IMR-90 (cell line): Measurements from ENCODE around the gene NKX6-1. TPM values are rescaled to one million over a fixed set of nuclear protein-coding genes. Genes with fewer than 3 reads are reported as not detected.

ENCODE experiments used
- ATAC-seq: fragments of 200-7000 bp; cut with Tn5 transposase; 2 replicates; pipeline ENCODE4 v1.9.1; 2020; ENCODE audit warnings: low read depth, mild to moderate bottlenecking, moderate library complexity
- BruUV-seq: library from RNA; stranded (reverse); fragments of 400-500 nt; replicated peaks from 2 replicates; lab custom pipeline; 2021; lab: Mats Ljungman, UMichigan
- CTCF ChIA-PET: fragments of 300-600 bp; formaldehyde crosslinking; extraction: SDS; loops from one replicate; lab custom pipeline; 2021; ENCODE audit warnings: antibody characterized with exemption; lab: Yijun Ruan, JAX
- POLR2A ChIA-PET: fragments of 300-600 bp; sonication (Branson Sonifier 250); formaldehyde crosslinking; loops from one replicate; lab custom pipeline; 2022; ENCODE audit warnings: antibody characterized with exemption; ENCODE audit not compliant: unreplicated experiment; lab: Charles Lee
- DNase-seq: peaks from one replicate; pipeline ENCODE4 v3.0.0; 2013
- H2AFZ ChIP-seq: replicated peaks from 2 replicates; pipeline ENCODE3; 2013; ENCODE audit warnings: low read length, mild to moderate bottlenecking; ENCODE audit not compliant: poor library complexity
- H2AK5ac ChIP-seq: 2 replicates; pipeline ENCODE4 v1.6.1; 2013; ENCODE audit warnings: low read depth, low read length, inconsistent platforms
- H2AK9ac ChIP-seq: replicated peaks from 2 replicates; pipeline ENCODE3; 2013; ENCODE audit warnings: mild to moderate bottlenecking, low read depth, low read length, moderate library complexity; ENCODE audit not compliant: poor library complexity
- H2BK120ac ChIP-seq: 2 replicates; pipeline ENCODE4 v1.6.1; 2013; ENCODE audit warnings: low read depth, low read length, inconsistent platforms
- H2BK15ac ChIP-seq: 3 replicates; pipeline ENCODE4 v1.6.1; 2013; ENCODE audit warnings: low read depth, low read length, inconsistent platforms
- H2BK20ac ChIP-seq: 2 replicates; pipeline ENCODE4 v1.6.1; 2013; ENCODE audit warnings: low read depth, mild to moderate bottlenecking, inconsistent platforms, low read length, moderate library complexity
- H2BK5ac ChIP-seq: 2 replicates; pipeline ENCODE4 v1.6.1; 2013; ENCODE audit warnings: mild to moderate bottlenecking, low read depth, low read length, inconsistent platforms; ENCODE audit not compliant: poor library complexity, severe bottlenecking
- H3K14ac ChIP-seq: replicated peaks from 2 replicates; pipeline ENCODE4 v1.6.1; 2013; ENCODE audit warnings: low read depth, low read length, inconsistent platforms
- H3K18ac ChIP-seq: 2 replicates; pipeline ENCODE4 v1.6.1; 2013; ENCODE audit warnings: low read depth, low read length, control low read depth
- H3K23ac ChIP-seq: 2 replicates; pipeline ENCODE4 v1.6.1; 2013; ENCODE audit warnings: low read depth, low read length, inconsistent platforms
- H3K27ac ChIP-seq: 2 replicates; pipeline ENCODE4 v1.5.1; 2013; ENCODE audit warnings: mild to moderate bottlenecking, control low read depth, low read length; ENCODE audit not compliant: insufficient read depth
- H3K27me3 ChIP-seq: 2 replicates; pipeline ENCODE4 v1.6.1; 2013; ENCODE audit warnings: low read length; ENCODE audit not compliant: control insufficient read depth, insufficient read depth
- H3K36me3 ChIP-seq: 2 replicates; pipeline ENCODE4 v1.6.1; 2013; ENCODE audit warnings: low read length, mixed read lengths; ENCODE audit not compliant: control insufficient read depth, insufficient read depth
- H3K4ac ChIP-seq: 2 replicates; pipeline ENCODE4 v1.6.1; 2013; ENCODE audit warnings: low read depth, low read length, inconsistent platforms
- H3K4me1 ChIP-seq: 2 replicates; pipeline ENCODE4 v1.6.1; 2013; ENCODE audit warnings: low read length, mixed read lengths; ENCODE audit not compliant: control insufficient read depth, insufficient read depth
- H3K4me2 ChIP-seq: 2 replicates; pipeline ENCODE4 v1.6.1; 2013; ENCODE audit warnings: low read depth, mild to moderate bottlenecking, control low read depth, low read length, moderate library complexity
- H3K4me3 ChIP-seq: 2 replicates; pipeline ENCODE4 v1.5.1; 2013; ENCODE audit warnings: low read depth, mild to moderate bottlenecking, control low read depth, low read length, moderate library complexity; ENCODE audit not compliant: insufficient read depth
- H3K56ac ChIP-seq: 2 replicates; pipeline ENCODE4 v1.6.1; 2013; ENCODE audit warnings: low read length, inconsistent platforms; ENCODE audit not compliant: insufficient read depth; ENCODE audit errors: extremely low read depth
- H3K79me1 ChIP-seq, 2 experiments: 2 replicates each; pipeline ENCODE4 v1.6.1; 2013; ENCODE audit warnings: low read length in 2 of 2, inconsistent platforms in 1 of 2, low read depth in 1 of 2
- H3K9ac ChIP-seq: 2 replicates; pipeline ENCODE4 v1.6.1; 2013; ENCODE audit warnings: low read depth, low read length, control low read depth
- H3K9me1 ChIP-seq: 2 replicates; pipeline ENCODE4 v1.6.1; 2013; ENCODE audit warnings: low read length, inconsistent platforms; ENCODE audit not compliant: insufficient read depth
- H3K9me3 ChIP-seq: 2 replicates; pipeline ENCODE4 v1.6.1; 2013; ENCODE audit warnings: low read length; ENCODE audit not compliant: control insufficient read depth, insufficient read depth
- H4K20me1 ChIP-seq: 2 replicates; pipeline ENCODE4 v1.6.1; 2013; ENCODE audit warnings: low read length, inconsistent platforms; ENCODE audit not compliant: insufficient read depth
- H4K5ac ChIP-seq: 2 replicates; pipeline ENCODE4 v1.6.1; 2013; ENCODE audit warnings: mild to moderate bottlenecking, low read depth, low read length, control low read depth
- H4K8ac ChIP-seq, 2 experiments: 2 replicates each; pipeline ENCODE4 v1.6.1; 2013; ENCODE audit warnings: low read depth in 2 of 2, low read length in 2 of 2, control low read depth in 1 of 2, inconsistent platforms in 1 of 2
- H4K91ac ChIP-seq: 2 replicates; pipeline ENCODE4 v1.6.1; 2013; ENCODE audit warnings: low read depth, low read length, inconsistent platforms; ENCODE audit not compliant: insufficient read depth
- FOS ChIP-seq: fragments of 150-350 bp; IDR thresholded peaks from 2 replicates; pipeline ENCODE4 v1.6.1; 2016; ENCODE audit warnings: low read depth, low read length
- MAFK ChIP-seq: IDR thresholded peaks from 2 replicates; pipeline ENCODE4 v1.6.1; 2012; ENCODE audit warnings: low read depth, low read length, improper control_type of control experiment
- WGBS, 2 experiments: methylation state at CpG; one replicate each; pipeline versions ENCODE4 v1.1.5 to v1.1.7; 2013; ENCODE audit warnings: missing lambda C conversion rate in 2 of 2; ENCODE audit not compliant: insufficient read length in 1 of 2; ENCODE audit errors: extremely low coverage in 2 of 2; 5-methylcytosine and 5-hydroxymethylcytosine counted together
- dilution Hi-C: fragments of 300-500 bp; cut with HindIII; formaldehyde crosslinking; loops from one replicate; pipeline ENCODE4 v1.14.3; 2018; ENCODE audit warnings: low sequenced_read_pairs; ENCODE audit not compliant: unreplicated experiment
- in situ Hi-C: fragments of 300-500 bp; cut with MboI; formaldehyde crosslinking; loops from 3 replicates; pipeline ENCODE4 v1.14.3; 2019; ENCODE audit warnings: low sequenced_read_pairs, inconsistent platforms, mixed read lengths
- intact Hi-C: fragments of 100-400 bp; cut with micrococcal nuclease; formaldehyde crosslinking; loops from 2 replicates; pipeline ENCODE4 v1.10.0; 2022
- polyA plus RNA-seq, 3 experiments: library from polyadenylated mRNA; depleted of rRNA; stranded (reverse); fragments of >200 nt; gene quantifications; 2 replicates each; pipeline ENCODE4 v1.2.3, GENCODE V29; 2012; ENCODE audit warnings: low replicate concordance in 1 of 3
- total RNA-seq: library from RNA; depleted of rRNA; stranded (reverse); fragments of >200 nt; gene quantifications from 2 replicates; pipeline ENCODE4 v1.2.3, GENCODE V29; 2012

NKX6-1 gene
- total and polyA plus RNA-seq, 2 of the 4 experiments (the other 2 are of a cell fraction): under 0.01 to 0.24 TPM

- Histone ChIP-seq H3K27me3 (peaks cover 69% of the 10 kb centered on the region), H3K79me1 (no peaks in the 10 kb centered on the region), H3K9me3 (peaks cover 15% of the 10 kb centered on the region), H3K56ac (no peak overlapping the region), H2AK9ac (no peak overlapping the region), H3K4me2 (no peak overlapping the region), H3K4ac (no peak overlapping the region), H3K18ac (no peak overlapping the region), H3K23ac (no peak overlapping the region), H4K91ac (no peak overlapping the region), H3K9me1 (no peaks in the 10 kb centered on the region), H4K20me1 (no peaks in the 10 kb centered on the region), H2BK5ac (no peak overlapping the region), H2BK15ac (no peak overlapping the region), H3K14ac (no peak overlapping the region), H2AK5ac (no peak overlapping the region), H3K4me1 (no peaks in the 10 kb centered on the region), H4K5ac (no peak overlapping the region), H2AFZ (peak overlapping the region; percentile 41), H3K36me3 (no peaks in the 10 kb centered on the region), H2BK20ac (no peak overlapping the region), H3K9ac (no peak overlapping the region), H3K4me3 (no peak overlapping the region), H3K27ac (no peak overlapping the region), H4K8ac (no peak overlapping the region), H2BK120ac (no peak overlapping the region)
- TF ChIP-seq MAFK (no peak), FOS (no peak)
- BruUV-seq: no TSS peak
- intact Hi-C loops: loop anchor here (10.0 kb wide), 1 partner anchor 247 kb away; no protein-coding TSS in a partner anchor
- ATAC-seq: no peak
- CTCF ChIA-PET: interaction anchor here (1.3 kb wide), 1 partner anchor 19 kb away, joined by 4 read pairs; no protein-coding TSS in a partner anchor
- WGBS, 2 experiments: 2% methylated on average over 13 of the region's 33 CpGs; no CpG with 5 or more reads in 1 of the 2 experiments
- in situ Hi-C loops: loop anchor here (10.0 to 25.0 kb wide), 3 partner anchors 727 to 989 kb away; no protein-coding TSS in a partner anchor
- DNase-seq: no peak
- dilution Hi-C loops: no loop called here
- POLR2A ChIA-PET: no interaction called here
Measured at GRCh38 chr4:84501721-84502267, 2.7 kb upstream of the NKX6-1 start.
